ENCODE measurements around the gene SCUBE1.

Gene SCUBE1

GRCh38 chr22:43326331-43327156 is 16.6 kb downstream of the SCUBE1 start:
- DNase-seq (ENCODE audit: low read depth): no peak

GRCh38 chr22:43325176-43325575 is 18.0 kb downstream of the SCUBE1 start:
- no peak for DNase-seq (ENCODE audit: low read depth)

- no peak for DNase-seq (ENCODE audit: low read depth)
Observed at GRCh38 chr22:43320943-43321900, 21.9 kb downstream of the SCUBE1 start.

- no peak for DNase-seq (ENCODE audit: low read depth)
Observed at GRCh38 chr22:43319661-43320486, 23.3 kb downstream of the SCUBE1 start.

- DNase-seq (ENCODE audit: low read depth): no peak
Observed at GRCh38 chr22:43317239-43317638, 25.9 kb downstream of the SCUBE1 start.

DNA sequence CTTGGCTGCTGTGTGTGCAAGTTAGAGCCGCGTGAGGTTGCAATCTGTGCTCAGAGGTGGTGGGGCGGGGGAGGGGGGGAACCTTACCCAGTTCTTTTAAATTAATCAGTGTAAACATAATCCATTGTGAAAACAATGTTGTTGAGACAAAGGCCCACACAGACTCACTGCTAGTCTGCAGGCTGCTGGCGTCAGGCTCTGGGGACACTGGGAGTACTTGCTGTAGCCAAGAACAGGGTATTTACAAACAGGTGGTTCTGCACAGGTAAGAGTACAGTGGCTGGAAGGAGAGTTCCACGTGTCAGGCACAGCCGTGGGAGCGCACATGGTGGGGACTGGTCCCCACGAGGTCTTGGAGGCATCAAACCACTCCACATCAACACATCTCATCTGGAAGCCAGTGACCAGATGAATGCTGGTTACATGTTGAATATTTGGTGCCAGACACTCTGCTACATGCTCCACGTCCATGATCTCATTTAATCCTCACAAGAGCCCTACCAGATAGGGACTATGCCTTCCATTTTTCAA is 27.4 kb downstream of the SCUBE1 start:
- no peak for DNase-seq (ENCODE audit: low read depth)

GRCh38 chr22:43314611-43315010 is 28.6 kb downstream of the SCUBE1 start:
- DNase-seq (ENCODE audit: low read depth): no peak

DNA sequence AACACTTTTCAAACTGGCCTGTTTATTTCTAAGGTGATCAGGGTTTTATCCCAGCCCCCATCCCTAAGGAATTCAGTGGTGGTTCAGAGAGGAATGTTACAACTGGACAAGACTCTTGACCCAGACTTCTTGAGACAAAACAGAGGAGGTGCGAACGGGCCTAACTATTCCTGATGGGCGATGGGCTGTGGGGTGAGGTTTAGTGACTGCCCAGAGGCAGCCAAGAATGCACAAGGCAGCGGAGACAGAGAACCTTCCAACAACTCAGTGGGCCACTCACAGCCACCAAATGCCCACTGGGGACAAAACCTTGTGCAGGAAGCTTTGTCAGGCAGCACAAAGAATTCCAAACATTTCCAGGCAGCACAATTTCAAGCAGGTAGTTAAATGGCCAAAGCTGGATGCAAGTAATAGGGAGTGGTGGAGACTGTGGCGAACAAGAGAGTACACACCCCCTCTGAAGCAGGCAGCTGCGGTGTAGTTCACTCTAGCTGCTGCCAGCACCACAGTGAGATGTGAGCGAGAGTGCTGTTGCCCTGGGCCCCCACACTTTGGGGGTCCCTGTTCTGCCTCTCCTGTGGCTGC is 29.2 kb downstream of the SCUBE1 start:
- DNase-seq (ENCODE audit: low read depth): no peak

- DNase-seq (ENCODE audit: low read depth): no peak
Observed at GRCh38 chr22:43313244-43313889, 29.8 kb downstream of the SCUBE1 start.

DNA sequence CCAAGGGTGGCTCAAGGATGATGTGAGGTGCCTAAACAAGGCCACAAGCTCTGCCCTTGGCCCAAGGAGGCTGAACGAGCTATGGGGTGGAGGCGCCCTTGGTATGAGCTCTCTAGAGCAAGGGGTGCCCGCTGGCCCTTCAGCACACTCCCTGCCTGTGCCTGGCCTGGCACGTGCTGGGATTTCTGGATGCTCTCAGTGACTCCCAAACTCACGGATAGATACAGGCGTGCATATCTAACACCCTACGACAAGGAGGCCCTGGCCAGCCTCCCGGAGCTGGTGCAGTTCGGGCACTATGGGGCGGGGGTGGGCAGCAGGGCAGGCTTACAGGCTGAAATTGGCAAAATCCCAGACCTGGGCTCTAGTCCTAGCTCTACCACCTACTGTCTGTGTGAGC is 30.6 kb downstream of the SCUBE1 start:
- DNase-seq (ENCODE audit: low read depth): no peak

GRCh38 chr22:43310798-43311197 is 32.4 kb downstream of the SCUBE1 start:
- no peak for DNase-seq (ENCODE audit: low read depth)

GRCh38 chr22:43310311-43310710 is 32.9 kb downstream of the SCUBE1 start:
- DNase-seq (ENCODE audit: low read depth): no peak

- DNase-seq (ENCODE audit: low read depth): no peak
Observed at GRCh38 chr22:43308836-43309235, 34.3 kb downstream of the SCUBE1 start.

- DNase-seq (ENCODE audit: low read depth): no peak
Observed at GRCh38 chr22:43308060-43308830, 34.9 kb downstream of the SCUBE1 start.

DNA sequence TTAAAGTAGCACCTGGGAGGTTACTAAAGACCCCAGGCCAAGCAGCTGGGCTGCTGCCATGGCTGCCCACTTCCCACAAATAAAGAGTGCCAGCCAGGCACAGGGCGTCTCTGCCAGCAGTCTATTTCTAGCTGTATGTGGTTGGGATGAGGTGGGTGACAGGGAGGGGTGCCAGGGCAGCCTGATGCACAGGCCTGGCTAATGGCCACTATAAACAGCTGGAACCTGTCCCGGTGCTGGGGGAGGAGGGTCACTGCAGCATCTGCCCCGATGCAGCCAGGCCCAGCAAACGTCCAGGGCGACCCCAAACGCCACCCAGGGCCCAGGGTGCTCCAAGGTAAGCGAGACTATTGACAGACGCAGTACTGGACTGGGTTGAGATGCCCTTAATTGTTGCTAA is 37.4 kb downstream of the SCUBE1 start:
- no peak for DNase-seq (ENCODE audit: low read depth)

- DNase-seq (ENCODE audit: low read depth): no peak
Observed at GRCh38 chr22:43304831-43305590, 38.2 kb downstream of the SCUBE1 start.

- DNase-seq (ENCODE audit: low read depth): no peak
Observed at GRCh38 chr22:43303751-43304150, 39.4 kb downstream of the SCUBE1 start.

- DNase-seq (ENCODE audit: low read depth): no peak
Observed at GRCh38 chr22:43303166-43303565, 40.0 kb downstream of the SCUBE1 start.

GRCh38 chr22:43302531-43303041 is 40.6 kb downstream of the SCUBE1 start:
- no peak for DNase-seq (ENCODE audit: low read depth)

Data from stimulated activated CD8-positive, alpha-beta memory T cell treated with anti-CD3 and anti-CD28 coated beads, Interleukin-12 subunit alpha, Interleukin-12 subunit beta, amount 100 ng/mL, for 4 hours (primary cell).